HepG2 (cell line): Measurements from ENCODE around the gene C15orf62. TPM values are rescaled to one million over a fixed set of nuclear protein-coding genes. Genes with fewer than 3 reads are reported as not detected.

Source experiments
- ATAC-seq: fragments of 200-7000 bp; cut with Tn5 transposase; 3 replicates; pipeline ENCODE4 v1.9.1; 2020; ENCODE audit warnings: mild to moderate bottlenecking, moderate library complexity
- BruUV-seq: library from RNA; stranded (reverse); fragments of 400-500 nt; replicated peaks from 2 replicates; lab custom pipeline; 2021; lab: Mats Ljungman, UMichigan
- CTCF ChIA-PET: fragments of 300-600 bp; formaldehyde crosslinking; extraction: SDS; loops from one replicate; lab custom pipeline; 2021; ENCODE audit warnings: low total read pairs, inconsistent platforms, low intra/inter-chr PET ratio; lab: Yijun Ruan, JAX
- POLR2A ChIA-PET: fragments of 350-600 bp; sonication (Branson Sonifier 250); formaldehyde crosslinking; loops from one replicate; lab custom pipeline; 2020; ENCODE audit warnings: antibody characterized with exemption, inconsistent platforms; lab: Yijun Ruan, JAX
- DNase-seq: peaks from one replicate; pipeline ENCODE4 v3.0.0-alpha.2; 2015; ENCODE audit warnings: low spot score
- FAIRE-seq: peaks from 3 replicates; lab custom pipeline; 2011; peaks lifted over from hg19 to GRCh38; lab: Jason Lieb, UNC
- H2AFZ ChIP-seq: one replicate; pipeline ENCODE4 v1.6.1; 2011; ENCODE audit warnings: low read length, inconsistent platforms
- H3K27ac ChIP-seq: fragments of 300-600 bp; 3 replicates; pipeline ENCODE4 v1.8.0; 2011; ENCODE audit warnings: mixed run types, mild to moderate bottlenecking, mixed read lengths, low read length, inconsistent platforms; ENCODE audit not compliant: insufficient read depth; ENCODE audit errors: extremely low read length
- H3K27me3 ChIP-seq, 2 experiments: fragments of 200-600 bp in 1 of 2; 2 replicates in 1 of 2; 3 replicates in 1 of 2; pipeline versions ENCODE4 v1.6.0 to v1.8.0; 2011; ENCODE audit warnings: low read length in 2 of 2, mild to moderate bottlenecking in 2 of 2, moderate library complexity in 2 of 2, inconsistent platforms in 1 of 2; ENCODE audit not compliant: insufficient read depth in 2 of 2, control insufficient read depth in 1 of 2
- H3K36me3 ChIP-seq, 2 experiments: fragments of 200-600 bp in 1 of 2; replicated peaks in 1 of 2; 2 replicates in 1 of 2; 3 replicates in 1 of 2; pipeline versions ENCODE4 v1.5.1 to v1.8.0; 2011; ENCODE audit warnings: low read length in 2 of 2, inconsistent platforms in 1 of 2; ENCODE audit not compliant: insufficient read depth in 2 of 2, control insufficient read depth in 1 of 2
- H3K4me1 ChIP-seq: 2 replicates; pipeline ENCODE4 v1.5.1; 2012; ENCODE audit warnings: low read length, inconsistent platforms; ENCODE audit not compliant: insufficient read depth
- H3K4me2 ChIP-seq: 2 replicates; pipeline ENCODE4 v1.6.0; 2011; ENCODE audit warnings: low read depth, low read length, inconsistent platforms
- H3K4me3 ChIP-seq, 3 experiments: fragments of 200-600 bp in 1 of 3; sonication (generic), shearing (Covaris generic) in 1 of 3; replicated peaks in 1 of 3; 2 replicates each; pipeline ENCODE4 v1.5.1; 2011 to 2016; ENCODE audit warnings: low read length in 3 of 3, inconsistent platforms in 2 of 3, low read depth in 2 of 3, mild to moderate bottlenecking in 2 of 3, control low read depth in 1 of 3, mixed read lengths in 1 of 3; ENCODE audit not compliant: insufficient read depth in 1 of 3
- H3K79me2 ChIP-seq: one replicate; pipeline ENCODE4 v1.6.1; 2011; ENCODE audit warnings: low read length, inconsistent platforms; ENCODE audit not compliant: insufficient read depth
- H3K9ac ChIP-seq: 2 replicates; pipeline ENCODE4 v1.6.0; 2011; ENCODE audit warnings: mild to moderate bottlenecking, low read depth, low read length, inconsistent platforms; ENCODE audit not compliant: insufficient read depth
- H3K9me3 ChIP-seq: 2 replicates; pipeline ENCODE4 v1.5.1; 2012; ENCODE audit warnings: mild to moderate bottlenecking, low read length
- H4K20me1 ChIP-seq: 2 replicates; pipeline ENCODE4 v1.6.0; 2011; ENCODE audit warnings: inconsistent platforms, mild to moderate bottlenecking, low read length, moderate library complexity; ENCODE audit not compliant: insufficient read depth
- ELF4 ChIP-seq: sonication (generic); formaldehyde crosslinking; IDR thresholded peaks from 2 replicates; pipeline ENCODE4 v1.5.0; 2020; ENCODE audit warnings: missing genetic modification reagents, mild to moderate bottlenecking, moderate library complexity, borderline replicate concordance
- TEAD2 ChIP-seq: sonication (generic); formaldehyde crosslinking; IDR thresholded peaks from 2 replicates; pipeline ENCODE4 v1.9.0; 2021; ENCODE audit warnings: missing genetic modification reagents
- TGIF2 ChIP-seq: IDR thresholded peaks from 2 replicates; pipeline ENCODE4 v1.6.1; 2016; ENCODE audit warnings: control low read depth, missing compliant biosample characterization
- TRIM24 ChIP-seq: sonication (generic); formaldehyde crosslinking; IDR thresholded peaks from 2 replicates; pipeline ENCODE4 v1.8.0; 2022; ENCODE audit warnings: mild to moderate bottlenecking, missing genetic modification reagents
- ZFP41 ChIP-seq: sonication (generic); formaldehyde crosslinking; IDR thresholded peaks from 2 replicates; pipeline ENCODE4 v1.4.0; 2020; ENCODE audit warnings: mild to moderate bottlenecking, missing genetic modification reagents, borderline replicate concordance
- ZNF224 ChIP-seq: sonication (generic); formaldehyde crosslinking; IDR thresholded peaks from 2 replicates; pipeline ENCODE4 v1.5.0; 2020; ENCODE audit warnings: mild to moderate bottlenecking, missing genetic modification reagents
- ZNF552 ChIP-seq: sonication (generic); formaldehyde crosslinking; IDR thresholded peaks from 2 replicates; pipeline ENCODE4 v1.9.0; 2022; ENCODE audit warnings: missing genetic modification reagents, mild to moderate bottlenecking, borderline replicate concordance
- ZNF672 ChIP-seq: sonication (generic); formaldehyde crosslinking; IDR thresholded peaks from 2 replicates; pipeline ENCODE4 v1.8.1; 2022; ENCODE audit warnings: missing genetic modification reagents
- ZNF713 ChIP-seq: sonication (generic); formaldehyde crosslinking; IDR thresholded peaks from 2 replicates; pipeline ENCODE4 v1.4.0; 2020; ENCODE audit warnings: mild to moderate bottlenecking, missing genetic modification reagents
- ZNF782 ChIP-seq: sonication (generic); formaldehyde crosslinking; IDR thresholded peaks from 2 replicates; pipeline ENCODE4 v1.4.0; 2020; ENCODE audit warnings: missing genetic modification reagents, mild to moderate bottlenecking, borderline replicate concordance
- WGBS: methylation state at CpG from one replicate; pipeline ENCODE4 v1.1.6; 2017; ENCODE audit warnings: low lambda C conversion rate; 5-methylcytosine and 5-hydroxymethylcytosine counted together
- in situ Hi-C: cut with HindIII; loops from 2 replicates; pipeline ENCODE4 v1.10.0; 2017; ENCODE audit warnings: low pct_unique_long_range_greater_than_20kb; ENCODE audit not compliant: extremely low pct_ligation_motif_present
- intact Hi-C: fragments of 100-400 bp; cut with micrococcal nuclease; formaldehyde crosslinking; loops from one replicate; pipeline ENCODE4 v1.10.0; 2022; ENCODE audit not compliant: unreplicated experiment
- polyA plus RNA-seq, 8 experiments: library from polyadenylated mRNA; depleted of rRNA in 3 of 8; stranded (reverse) in 7 of 8; unstranded in 1 of 8; fragments of >200 nt; fragmentation: Illumina TruSeq in 4 of 8; extraction: Trizol in 4 of 8; gene quantifications; 2 replicates each; pipeline versions ENCODE4 v1.2.1 to v1.2.3, GENCODE V29; 2011 to 2016; ENCODE audit warnings: low read depth in 4 of 8, missing spikeins in 1 of 8, mixed read lengths in 1 of 8; ENCODE audit not compliant: insufficient read depth in 1 of 8
- total RNA-seq, 5 experiments: library from RNA; depleted of rRNA; stranded (reverse); fragments of >200 nt; fragmentation: Illumina TruSeq; extraction: Trizol; gene quantifications; 2 replicates each; pipeline ENCODE4 v1.2.3, GENCODE V29; 2016; ENCODE audit warnings: low read depth in 1 of 5
- TF ChIP-seq, protein P1 (sequence below): sonication (generic); formaldehyde crosslinking; IDR thresholded peaks from 2 replicates; pipeline ENCODE4 v1.9.0; 2021; ENCODE audit warnings: missing genetic modification reagents, mild to moderate bottlenecking, borderline replicate concordance
- TF ChIP-seq, protein P2 (sequence below): sonication (generic); formaldehyde crosslinking; conservative IDR thresholded peaks from 2 replicates; pipeline ENCODE4 v1.4.0; 2020; ENCODE audit warnings: missing genetic modification reagents
- TF ChIP-seq, protein P3 (sequence below): sonication (generic); formaldehyde crosslinking; IDR thresholded peaks from 2 replicates; pipeline ENCODE4 v1.5.0; 2020; ENCODE audit warnings: mild to moderate bottlenecking, missing genetic modification reagents
- TF ChIP-seq, protein P4 (sequence below): sonication (generic); formaldehyde crosslinking; IDR thresholded peaks from 2 replicates; pipeline ENCODE4 v1.8.1; 2022; ENCODE audit warnings: mild to moderate bottlenecking, missing genetic modification reagents
- TF ChIP-seq, protein P5 (sequence below): sonication (generic); formaldehyde crosslinking; IDR thresholded peaks from 2 replicates; pipeline ENCODE4 v1.5.0; 2020; ENCODE audit warnings: missing genetic modification reagents

C15orf62 gene
- total and polyA plus RNA-seq, 2 of the 13 experiments (the other 11 are each of a cell fraction or from before 2014, with no cell fraction given), result 0.51 to 1.1 TPM

DNA sequence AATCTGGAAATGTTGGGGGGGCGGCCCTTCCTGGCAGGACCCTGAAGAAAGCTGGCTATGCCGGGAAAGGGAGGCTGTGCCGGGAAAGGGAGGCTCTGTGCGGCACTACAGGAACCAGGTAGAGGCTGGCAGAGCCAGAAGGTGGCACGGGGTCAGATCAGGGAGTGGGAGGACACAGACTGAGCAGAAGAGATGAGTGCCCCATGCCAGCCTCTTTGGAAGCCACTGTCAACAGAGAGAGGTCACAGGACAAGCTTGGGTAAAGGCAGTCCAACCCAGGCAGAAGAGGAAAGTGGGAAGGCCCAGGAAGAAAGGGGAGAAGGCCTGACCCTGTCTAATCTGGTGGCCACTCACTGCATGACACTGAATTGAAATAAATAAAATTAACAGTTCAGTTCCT, 1.5 kb downstream of the C15orf62 start:
- Histone ChIP-seq H3K27ac (no peak overlapping the region), H3K9me3 (no peaks in the 10 kb centered on the region), H3K36me3 (peaks cover 23 to 44% of the 10 kb centered on the region in 2 experiments; a peak in 4 of 5 replicates), H4K20me1 (no peaks in the 10 kb centered on the region), H3K4me3 (no peak overlapping the region), H3K9ac (no peak overlapping the region), H3K4me1 (peaks cover under 1% of the 10 kb centered on the region), H3K4me2 (no peak overlapping the region), H2AFZ (no peak overlapping the region), H3K27me3 (no peaks in the 10 kb centered on the region), H3K79me2 (no peaks in the 10 kb centered on the region)
- in situ Hi-C loops (no loop called here), intact Hi-C loops (no loop called here)
- no peak for DNase-seq
- no TSS peak for BruUV-seq
- no peak for FAIRE-seq
- ChIA-PET CTCF (no interaction called here), POLR2A (interaction anchor here (1.8 kb wide), 1 partner anchor 8 kb away, joined by 6 read pairs; the partner anchor contains the start of gene GCHFR)
- no peak for ATAC-seq
- 99% methylated on average over 4 of the region's 5 CpGs for WGBS
- TF ChIP-seq ZNF713 (CRISPR knock-in tag) (no peak), ZNF552 (no peak), ZNF782 (no peak), ELF4 (CRISPR knock-in tag) (no peak), ZFP41 (CRISPR knock-in tag) (no peak), TGIF2 (CRISPR knock-in tag) (no peak), ZNF672 (CRISPR knock-in tag) (no peak), ZNF224 (CRISPR knock-in tag) (no peak), TRIM24 (CRISPR knock-in tag) (no peak), TEAD2 (no peak)
- TF ChIP-seq, protein P1, sequence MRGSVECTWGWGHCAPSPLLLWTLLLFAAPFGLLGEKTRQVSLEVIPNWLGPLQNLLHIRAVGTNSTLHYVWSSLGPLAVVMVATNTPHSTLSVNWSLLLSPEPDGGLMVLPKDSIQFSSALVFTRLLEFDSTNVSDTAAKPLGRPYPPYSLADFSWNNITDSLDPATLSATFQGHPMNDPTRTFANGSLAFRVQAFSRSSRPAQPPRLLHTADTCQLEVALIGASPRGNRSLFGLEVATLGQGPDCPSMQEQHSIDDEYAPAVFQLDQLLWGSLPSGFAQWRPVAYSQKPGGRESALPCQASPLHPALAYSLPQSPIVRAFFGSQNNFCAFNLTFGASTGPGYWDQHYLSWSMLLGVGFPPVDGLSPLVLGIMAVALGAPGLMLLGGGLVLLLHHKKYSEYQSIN (CRISPR knock-in tag), result no peak
- TF ChIP-seq, protein P2, sequence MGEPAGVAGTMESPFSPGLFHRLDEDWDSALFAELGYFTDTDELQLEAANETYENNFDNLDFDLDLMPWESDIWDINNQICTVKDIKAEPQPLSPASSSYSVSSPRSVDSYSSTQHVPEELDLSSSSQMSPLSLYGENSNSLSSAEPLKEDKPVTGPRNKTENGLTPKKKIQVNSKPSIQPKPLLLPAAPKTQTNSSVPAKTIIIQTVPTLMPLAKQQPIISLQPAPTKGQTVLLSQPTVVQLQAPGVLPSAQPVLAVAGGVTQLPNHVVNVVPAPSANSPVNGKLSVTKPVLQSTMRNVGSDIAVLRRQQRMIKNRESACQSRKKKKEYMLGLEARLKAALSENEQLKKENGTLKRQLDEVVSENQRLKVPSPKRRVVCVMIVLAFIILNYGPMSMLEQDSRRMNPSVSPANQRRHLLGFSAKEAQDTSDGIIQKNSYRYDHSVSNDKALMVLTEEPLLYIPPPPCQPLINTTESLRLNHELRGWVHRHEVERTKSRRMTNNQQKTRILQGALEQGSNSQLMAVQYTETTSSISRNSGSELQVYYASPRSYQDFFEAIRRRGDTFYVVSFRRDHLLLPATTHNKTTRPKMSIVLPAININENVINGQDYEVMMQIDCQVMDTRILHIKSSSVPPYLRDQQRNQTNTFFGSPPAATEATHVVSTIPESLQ (CRISPR knock-in tag), result no peak
- TF ChIP-seq, protein P3, sequence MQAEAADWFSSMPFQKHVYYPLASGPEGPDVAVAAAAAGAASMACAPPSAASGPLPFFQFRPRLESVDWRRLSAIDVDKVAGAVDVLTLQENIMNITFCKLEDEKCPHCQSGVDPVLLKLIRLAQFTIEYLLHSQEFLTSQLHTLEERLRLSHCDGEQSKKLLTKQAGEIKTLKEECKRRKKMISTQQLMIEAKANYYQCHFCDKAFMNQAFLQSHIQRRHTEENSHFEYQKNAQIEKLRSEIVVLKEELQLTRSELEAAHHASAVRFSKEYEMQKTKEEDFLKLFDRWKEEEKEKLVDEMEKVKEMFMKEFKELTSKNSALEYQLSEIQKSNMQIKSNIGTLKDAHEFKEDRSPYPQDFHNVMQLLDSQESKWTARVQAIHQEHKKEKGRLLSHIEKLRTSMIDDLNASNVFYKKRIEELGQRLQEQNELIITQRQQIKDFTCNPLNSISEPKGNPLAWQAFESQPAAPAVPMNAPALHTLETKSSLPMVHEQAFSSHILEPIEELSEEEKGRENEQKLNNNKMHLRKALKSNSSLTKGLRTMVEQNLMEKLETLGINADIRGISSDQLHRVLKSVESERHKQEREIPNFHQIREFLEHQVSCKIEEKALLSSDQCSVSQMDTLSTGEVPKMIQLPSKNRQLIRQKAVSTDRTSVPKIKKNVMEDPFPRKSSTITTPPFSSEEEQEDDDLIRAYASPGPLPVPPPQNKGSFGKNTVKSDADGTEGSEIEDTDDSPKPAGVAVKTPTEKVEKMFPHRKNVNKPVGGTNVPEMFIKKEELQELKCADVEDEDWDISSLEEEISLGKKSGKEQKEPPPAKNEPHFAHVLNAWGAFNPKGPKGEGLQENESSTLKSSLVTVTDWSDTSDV (CRISPR knock-in tag), result no peak
- TF ChIP-seq, protein P4, sequence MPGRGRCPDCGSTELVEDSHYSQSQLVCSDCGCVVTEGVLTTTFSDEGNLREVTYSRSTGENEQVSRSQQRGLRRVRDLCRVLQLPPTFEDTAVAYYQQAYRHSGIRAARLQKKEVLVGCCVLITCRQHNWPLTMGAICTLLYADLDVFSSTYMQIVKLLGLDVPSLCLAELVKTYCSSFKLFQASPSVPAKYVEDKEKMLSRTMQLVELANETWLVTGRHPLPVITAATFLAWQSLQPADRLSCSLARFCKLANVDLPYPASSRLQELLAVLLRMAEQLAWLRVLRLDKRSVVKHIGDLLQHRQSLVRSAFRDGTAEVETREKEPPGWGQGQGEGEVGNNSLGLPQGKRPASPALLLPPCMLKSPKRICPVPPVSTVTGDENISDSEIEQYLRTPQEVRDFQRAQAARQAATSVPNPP, result no peak
- TF ChIP-seq, protein P5, sequence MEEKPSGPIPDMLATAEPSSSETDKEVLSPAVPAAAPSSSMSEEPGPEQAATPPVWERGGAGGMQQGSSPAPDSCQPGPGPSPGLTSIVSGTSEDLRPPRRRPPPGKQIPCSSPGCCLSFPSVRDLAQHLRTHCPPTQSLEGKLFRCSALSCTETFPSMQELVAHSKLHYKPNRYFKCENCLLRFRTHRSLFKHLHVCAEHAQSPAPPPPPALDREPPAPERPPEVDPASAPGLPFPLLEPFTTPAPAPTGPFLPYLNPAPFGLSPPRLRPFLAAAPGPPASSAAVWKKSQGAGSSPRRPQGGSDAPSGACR (CRISPR knock-in tag), result no peak
